ENCODE data around the gene TXNDC16.

TXNDC16 gene

GRCh38 chr14:52395728-52396127, 156.6 kb downstream of the TXNDC16 start:
- DNase-seq (ENCODE audit: low read depth in 2 of 2) = no peak

- DNase-seq (ENCODE audit: low read depth in 2 of 2) = no peak
Measured at GRCh38 chr14:52391881-52392615, 160.3 kb downstream of the TXNDC16 start.

Data from stimulated activated CD8-positive, alpha-beta memory T cell treated with anti-CD3 and anti-CD28 coated beads, Interleukin-7, amount 100 ng/mL, for 4 hours (primary cell).